Stimulated activated memory B cell treated with anti-CD40 and anti-IgM and Interleukin-4, amounts not matched to agents 10 μg/mL and 1 μg/mL and 100 μg/mL, for 72 hours (primary cell): ENCODE data around the gene NPHP4.

ENCODE experiments used
- ATAC-seq: fragments of 150-1000 bp; cut with Tn5 transposase; 2 replicates; pipeline ENCODE4 v1.10.0; 2021
- H3K27ac Mint-ChIP-seq: one replicate; pipeline ENCODE4 v1.8.0; 2022; ENCODE audit warnings: mild to moderate bottlenecking, mixed read lengths
- H3K27me3 Mint-ChIP-seq: one replicate; pipeline ENCODE4 v1.8.0; 2022; ENCODE audit warnings: mixed read lengths
- H3K36me3 Mint-ChIP-seq: one replicate; pipeline ENCODE4 v1.8.0; 2022; ENCODE audit warnings: mixed read lengths
- H3K4me1 Mint-ChIP-seq: one replicate; pipeline ENCODE4 v1.8.0; 2022; ENCODE audit warnings: mixed read lengths
- H3K4me3 Mint-ChIP-seq: one replicate; pipeline ENCODE4 v1.8.0; 2022; ENCODE audit warnings: mild to moderate bottlenecking, moderate library complexity, mixed read lengths
- H3K9me3 Mint-ChIP-seq: one replicate; pipeline ENCODE4 v1.8.0; 2022; ENCODE audit warnings: mixed read lengths

NPHP4 gene

DNA sequence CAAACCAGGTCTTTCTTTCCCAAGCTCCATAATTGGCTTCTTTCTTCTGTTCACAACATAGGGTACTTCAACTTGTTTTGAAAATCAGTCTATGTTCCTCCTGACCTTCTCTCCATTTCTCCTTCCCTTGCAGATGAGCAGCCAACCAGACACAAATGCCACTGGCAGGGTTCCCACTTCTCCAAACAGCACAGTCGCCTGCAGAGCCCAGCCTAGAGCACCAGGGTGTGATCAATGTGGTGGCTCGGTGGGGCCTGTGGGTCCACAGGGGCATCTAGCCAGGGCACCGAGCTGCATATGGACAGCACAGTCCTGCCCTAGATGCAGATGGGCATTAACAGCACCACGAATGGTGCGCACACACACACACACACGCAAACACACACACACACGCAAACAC is 112.8 kb downstream of the NPHP4 start:
- H3K36me3 Mint-ChIP-seq, result peaks cover 55% of the 10 kb centered on the region
- H3K4me1 Mint-ChIP-seq, result no peaks in the 10 kb centered on the region
- ATAC-seq, result no peak
- H3K27me3 Mint-ChIP-seq, result no peaks in the 10 kb centered on the region
- no peak overlapping the region for H3K4me3 Mint-ChIP-seq
- H3K27ac Mint-ChIP-seq, result no peak overlapping the region
- H3K9me3 Mint-ChIP-seq, result peaks cover 12% of the 10 kb centered on the region

DNA sequence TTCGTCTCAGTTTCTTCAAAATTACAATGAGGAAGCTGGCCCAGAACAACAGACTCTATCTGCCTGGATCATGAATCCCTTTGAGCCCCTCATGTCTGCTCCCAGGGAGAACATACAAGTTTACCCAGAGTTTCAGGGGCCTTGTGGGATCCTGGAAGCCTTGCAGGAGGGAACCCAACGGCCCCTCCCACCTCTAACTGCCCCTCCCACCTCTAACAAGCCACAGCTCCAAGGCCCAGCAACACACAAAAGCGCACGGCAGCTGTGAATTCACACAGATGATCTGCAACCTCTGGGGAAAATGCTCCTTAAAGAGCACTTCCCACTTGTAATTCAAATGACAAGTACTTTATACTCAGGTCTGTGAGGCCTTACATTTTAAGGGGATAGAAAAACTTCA is 113.3 kb downstream of the NPHP4 start:
- Mint-ChIP-seq H3K9me3 (peaks cover 12% of the 10 kb centered on the region), H3K4me3 (no peak overlapping the region), H3K4me1 (no peaks in the 10 kb centered on the region), H3K27ac (no peak overlapping the region), H3K27me3 (no peaks in the 10 kb centered on the region), H3K36me3 (peaks cover 59% of the 10 kb centered on the region)
- ATAC-seq, result no peak

DNA sequence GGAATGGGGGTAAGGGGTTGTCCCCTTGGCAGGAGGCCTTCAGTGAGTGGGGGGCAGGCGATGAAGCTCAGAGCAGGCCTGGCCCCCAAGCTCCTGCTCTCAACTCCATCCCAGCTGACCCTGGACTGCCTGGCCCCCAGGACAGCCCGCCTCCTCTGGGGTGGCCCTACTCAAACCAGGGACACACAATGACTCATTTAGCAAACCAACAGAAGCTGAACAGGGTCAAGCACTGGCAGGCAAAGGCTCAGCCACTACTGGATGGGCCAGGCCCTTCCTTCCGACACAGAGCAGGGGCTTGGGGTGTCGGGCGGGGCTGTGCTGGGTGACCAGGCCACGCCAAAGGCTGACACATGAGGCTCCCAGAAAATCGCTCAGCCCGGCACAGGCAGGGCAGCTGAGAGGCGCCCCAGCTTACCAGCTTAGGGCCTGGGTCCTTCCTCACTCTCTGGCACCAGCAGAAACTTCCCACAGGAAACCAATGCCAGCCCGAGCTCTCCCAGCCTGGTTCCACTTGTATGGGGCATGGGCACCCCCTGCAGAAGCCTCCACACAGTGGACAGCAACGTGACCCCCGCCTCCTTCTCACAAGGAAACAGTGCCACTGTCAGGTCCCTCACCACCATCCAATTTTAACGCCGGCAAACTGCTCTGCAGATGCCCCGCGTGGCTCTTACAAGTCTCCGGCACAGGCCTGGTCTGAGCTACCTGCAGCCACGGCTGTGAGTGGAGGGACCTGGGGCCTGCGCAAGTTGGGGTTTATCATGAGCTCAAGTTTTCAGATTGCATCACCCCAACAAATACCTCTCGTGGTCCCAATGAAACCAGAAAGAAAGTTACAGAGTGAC is 114.3 kb downstream of the NPHP4 start:
- ATAC-seq, result no peak
- Mint-ChIP-seq H3K27ac (no peak overlapping the region), H3K4me3 (no peak overlapping the region), H3K27me3 (no peaks in the 10 kb centered on the region), H3K36me3 (peaks cover 57% of the 10 kb centered on the region), H3K4me1 (no peaks in the 10 kb centered on the region), H3K9me3 (peaks cover 12% of the 10 kb centered on the region)

DNA sequence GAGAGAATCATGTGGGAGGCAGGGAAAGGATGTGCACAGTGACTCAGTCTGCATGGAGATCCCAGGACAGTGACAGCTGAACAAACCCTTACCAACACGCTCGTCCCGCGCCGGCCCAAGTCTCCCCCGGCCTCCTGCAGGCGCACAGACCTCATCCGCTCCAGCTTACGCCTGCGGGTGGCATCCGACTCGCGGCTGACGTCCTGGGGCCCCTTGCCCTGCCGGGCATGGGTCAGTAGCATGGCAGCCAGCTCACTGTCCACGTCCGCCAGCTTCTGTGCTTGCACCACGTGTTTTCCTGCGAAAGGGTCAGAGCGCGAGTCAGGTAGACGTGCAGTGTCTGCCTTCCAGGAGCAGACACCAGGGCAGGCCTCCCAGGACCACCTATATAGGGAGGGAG is 115.2 kb downstream of the NPHP4 start:
- Mint-ChIP-seq H3K4me3 (no peak overlapping the region), H3K4me1 (no peaks in the 10 kb centered on the region), H3K27ac (no peak overlapping the region), H3K9me3 (peaks cover 12% of the 10 kb centered on the region), H3K36me3 (peaks cover 49% of the 10 kb centered on the region), H3K27me3 (no peaks in the 10 kb centered on the region)
- ATAC-seq, result no peak

DNA sequence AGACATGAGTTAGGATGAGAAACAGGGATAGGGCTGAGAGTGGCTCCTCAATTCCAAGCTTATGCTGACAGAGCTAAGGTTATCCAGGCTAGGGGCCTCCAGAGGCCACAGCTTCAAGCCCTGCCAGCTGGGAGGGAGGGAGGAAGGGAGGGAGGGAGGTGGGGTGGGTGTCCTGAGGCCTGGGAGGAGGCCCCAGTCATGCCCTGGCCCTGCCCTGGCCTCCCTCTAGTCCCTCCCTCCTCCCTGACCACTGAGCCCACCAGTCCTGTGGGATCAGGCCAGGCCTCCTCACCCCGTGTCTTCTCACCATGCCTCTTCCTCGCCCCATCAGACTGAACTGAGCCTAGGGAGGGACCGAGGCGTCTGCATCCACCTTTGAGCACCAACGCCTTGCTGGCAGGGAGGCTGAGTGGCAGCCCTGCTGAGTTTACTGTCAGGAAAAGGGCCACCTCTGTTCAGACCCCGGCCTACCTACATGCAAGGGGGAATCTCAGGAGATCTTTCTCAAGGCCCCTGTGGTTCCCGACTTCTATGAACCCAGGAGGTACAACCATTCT is 116.1 kb downstream of the NPHP4 start:
- Mint-ChIP-seq H3K27me3 (no peaks in the 10 kb centered on the region), H3K4me1 (no peaks in the 10 kb centered on the region), H3K9me3 (peaks cover 12% of the 10 kb centered on the region), H3K4me3 (no peak overlapping the region), H3K36me3 (peaks cover 43% of the 10 kb centered on the region), H3K27ac (no peak overlapping the region)
- ATAC-seq, result no peak

DNA sequence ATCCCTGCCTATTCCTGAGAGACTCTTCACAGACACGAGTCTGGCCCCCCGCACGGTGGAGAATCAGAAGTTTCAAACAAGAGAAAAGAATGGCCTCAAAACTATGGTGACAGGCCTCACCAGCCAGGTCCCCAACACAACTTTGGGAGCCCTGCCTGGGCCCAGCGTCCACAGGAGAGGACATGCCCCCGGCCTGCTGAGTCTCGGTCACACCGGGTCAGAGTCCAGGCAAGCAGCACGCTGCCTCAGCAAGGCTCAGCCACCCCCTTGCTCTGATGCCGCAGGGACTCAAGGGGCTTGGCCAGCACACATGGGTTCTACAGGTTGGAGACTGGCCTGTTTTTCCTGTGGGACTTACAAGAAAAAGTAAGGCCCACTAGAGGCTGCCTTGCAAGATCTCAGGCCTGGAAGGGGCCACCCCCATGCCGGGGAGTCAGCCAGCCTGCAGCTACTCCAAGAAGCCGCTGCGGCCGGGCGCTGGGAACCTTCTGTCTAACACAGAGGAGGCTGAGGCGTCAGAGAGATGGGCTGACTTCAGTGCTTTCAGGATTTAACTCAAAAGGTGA is 116.8 kb downstream of the NPHP4 start:
- H3K27ac Mint-ChIP-seq, result no peak overlapping the region
- peaks cover 37% of the 10 kb centered on the region for H3K36me3 Mint-ChIP-seq
- ATAC-seq, result no peak

DNA sequence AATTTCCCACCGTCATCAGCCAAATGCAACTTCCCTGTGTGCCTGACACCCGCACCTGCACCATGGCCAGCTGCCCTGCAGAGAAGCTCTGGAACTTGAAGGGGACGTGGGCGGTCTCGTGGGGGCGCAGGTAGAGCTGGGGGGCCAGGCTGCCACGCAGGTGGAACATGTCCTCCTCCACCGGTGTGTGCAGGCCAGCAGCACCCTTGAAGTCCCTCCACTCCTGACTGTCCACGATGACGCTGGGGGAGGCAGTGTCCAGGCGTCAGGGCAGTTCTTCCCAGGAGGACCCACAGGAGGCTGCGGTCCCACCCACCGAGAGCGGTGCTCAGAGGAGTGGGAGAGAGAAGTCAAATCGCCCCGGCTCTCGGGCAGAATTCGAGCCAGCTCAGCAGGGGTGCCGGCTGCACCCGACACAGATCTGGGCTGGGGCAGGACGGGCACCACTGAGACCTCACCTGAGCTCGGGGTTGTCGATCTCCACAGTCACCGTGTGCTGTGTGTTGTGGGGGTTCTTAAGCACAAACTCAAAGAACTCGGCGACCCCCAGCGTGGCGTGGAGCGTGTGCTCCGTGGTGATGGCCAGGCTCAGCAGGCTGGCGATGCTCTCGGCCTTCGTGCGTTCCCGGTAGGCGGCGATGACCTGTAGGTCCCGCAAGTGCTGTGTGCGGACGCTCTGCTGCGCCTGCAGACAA is 117.7 kb downstream of the NPHP4 start:
- Mint-ChIP-seq H3K9me3 (peaks cover 4% of the 10 kb centered on the region), H3K27me3 (no peaks in the 10 kb centered on the region), H3K4me1 (no peaks in the 10 kb centered on the region), H3K27ac (no peak overlapping the region), H3K36me3 (peaks cover 33% of the 10 kb centered on the region), H3K4me3 (no peak overlapping the region)
- peak; percentile 17 for ATAC-seq

More for the DNA sequence above, 116.8 kb downstream of the NPHP4 start:
- peaks cover 12% of the 10 kb centered on the region for H3K9me3 Mint-ChIP-seq
- no peak overlapping the region for H3K4me3 Mint-ChIP-seq
- no peaks in the 10 kb centered on the region for H3K27me3 Mint-ChIP-seq
- H3K4me1 Mint-ChIP-seq, result no peaks in the 10 kb centered on the region

DNA sequence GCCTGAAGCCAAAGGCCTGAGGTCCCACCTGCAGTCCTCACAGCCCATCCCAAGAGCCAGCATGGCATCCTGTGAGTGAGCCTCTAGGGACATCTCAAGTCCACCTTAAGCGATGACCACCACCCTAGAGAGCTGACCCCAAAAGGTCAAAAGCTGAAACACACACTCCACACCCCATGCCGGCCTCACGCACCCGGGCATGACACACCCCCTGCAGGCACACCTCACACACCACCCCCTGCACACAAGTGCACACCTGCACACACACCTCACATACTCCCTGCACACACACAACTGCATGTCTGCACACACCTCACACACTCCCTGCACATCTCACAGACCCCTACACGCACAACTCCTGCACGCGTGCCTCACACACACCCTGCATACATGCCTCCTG is 118.7 kb downstream of the NPHP4 start:
- H3K27ac Mint-ChIP-seq, result no peak overlapping the region
- no peak for ATAC-seq
- H3K4me3 Mint-ChIP-seq, result no peak overlapping the region

DNA sequence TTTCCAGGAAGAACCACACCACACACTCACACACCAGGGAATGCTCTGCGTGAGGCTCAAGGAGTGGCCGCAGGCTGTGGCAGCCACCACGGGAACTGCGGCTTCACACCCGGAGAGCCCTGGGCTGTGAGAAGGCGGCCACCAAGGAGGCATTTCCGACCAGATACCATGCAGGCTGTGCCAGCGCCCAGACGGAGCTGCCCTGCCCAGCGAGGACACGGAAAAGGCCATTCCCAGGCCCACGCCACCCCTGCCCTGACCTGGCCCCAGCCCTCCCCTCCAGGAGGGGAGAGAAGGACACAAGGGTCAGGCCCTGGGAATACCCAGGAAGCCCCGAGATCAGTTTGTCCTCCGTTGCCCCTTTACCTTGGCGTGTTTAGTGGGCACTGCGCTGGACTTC is 119.3 kb downstream of the NPHP4 start:
- Mint-ChIP-seq H3K4me3 (no peak overlapping the region), H3K27me3 (no peaks in the 10 kb centered on the region), H3K27ac (no peak overlapping the region), H3K4me1 (no peaks in the 10 kb centered on the region), H3K36me3 (peaks cover 25% of the 10 kb centered on the region), H3K9me3 (peaks cover 6% of the 10 kb centered on the region)
- ATAC-seq, result no peak

More for the DNA sequence above, 118.7 kb downstream of the NPHP4 start:
- H3K36me3 Mint-ChIP-seq, result peaks cover 25% of the 10 kb centered on the region
- peaks cover 6% of the 10 kb centered on the region for H3K9me3 Mint-ChIP-seq
- no peaks in the 10 kb centered on the region for H3K4me1 Mint-ChIP-seq
- H3K27me3 Mint-ChIP-seq, result no peaks in the 10 kb centered on the region

DNA sequence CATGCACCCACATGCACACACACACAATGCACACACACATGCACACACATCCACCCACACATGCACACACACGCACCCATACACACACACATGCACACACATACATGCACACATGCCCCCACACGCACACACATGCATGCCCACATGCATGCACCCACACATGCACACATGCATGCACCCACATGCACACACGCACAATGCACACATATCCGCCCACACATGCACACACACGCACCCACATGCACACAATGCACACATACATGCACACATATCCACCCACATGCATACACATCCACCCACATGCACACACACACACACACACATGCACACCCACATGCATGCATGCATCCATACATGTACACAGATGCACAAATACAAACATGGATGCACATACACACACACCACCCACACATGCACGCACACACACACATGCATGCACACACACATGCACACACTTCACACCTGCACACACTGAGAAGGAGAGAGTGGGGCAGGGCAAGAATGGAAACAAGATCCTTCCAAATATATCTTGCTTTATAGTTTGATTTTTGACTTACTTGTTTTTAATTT is 123.2 kb downstream of the NPHP4 start:
- Mint-ChIP-seq H3K4me1 (no peaks in the 10 kb centered on the region), H3K4me3 (no peak overlapping the region), H3K27me3 (no peaks in the 10 kb centered on the region), H3K36me3 (peaks cover 12% of the 10 kb centered on the region), H3K27ac (no peak overlapping the region), H3K9me3 (peaks cover 6% of the 10 kb centered on the region)
- ATAC-seq, result no peak

DNA sequence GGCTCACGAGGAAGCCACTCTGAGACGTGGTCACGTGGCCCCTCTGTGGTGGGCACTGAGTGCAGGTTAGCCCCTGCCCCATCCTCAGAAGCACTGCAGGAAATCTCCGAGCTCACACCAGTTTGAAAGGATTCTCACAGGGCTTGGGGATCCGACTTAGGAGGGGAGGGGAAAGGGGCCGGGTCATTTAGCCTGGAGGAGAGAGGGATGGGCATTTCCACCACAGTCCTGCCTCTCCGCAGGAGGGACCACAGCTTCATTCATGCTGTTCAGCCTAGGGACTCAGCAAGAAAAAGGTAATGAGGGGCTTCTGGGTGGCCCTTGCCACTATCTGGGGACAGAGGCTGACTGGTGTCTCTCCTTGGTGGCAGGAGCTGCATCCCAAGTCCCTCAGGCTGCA is 126.5 kb downstream of the NPHP4 start:
- no peak overlapping the region for H3K4me3 Mint-ChIP-seq
- no peak overlapping the region for H3K27ac Mint-ChIP-seq
- H3K27me3 Mint-ChIP-seq, result no peaks in the 10 kb centered on the region
- H3K36me3 Mint-ChIP-seq, result peaks cover 6% of the 10 kb centered on the region
- ATAC-seq, result no peak
- peaks cover 6% of the 10 kb centered on the region for H3K9me3 Mint-ChIP-seq
- no peaks in the 10 kb centered on the region for H3K4me1 Mint-ChIP-seq

DNA sequence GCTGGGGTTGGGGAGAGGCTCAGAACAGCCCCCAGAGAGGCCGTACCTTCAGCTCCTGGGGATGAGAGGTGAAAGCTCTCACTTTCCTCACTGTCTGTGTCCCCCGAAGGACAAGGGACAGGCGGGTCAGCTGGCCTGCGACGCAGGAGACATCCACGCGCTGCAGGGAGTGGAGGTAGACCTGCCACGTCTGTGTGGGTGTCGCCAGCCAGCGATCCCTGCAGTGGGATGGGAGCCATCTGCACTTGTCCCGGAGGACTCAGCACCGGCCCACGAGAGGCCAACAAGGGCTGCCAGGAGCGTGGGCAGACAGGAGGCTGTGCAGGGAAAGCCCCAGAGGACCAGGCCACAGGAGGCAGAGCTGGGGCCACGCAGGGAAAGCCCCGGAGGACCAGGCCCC is 127.2 kb downstream of the NPHP4 start:
- Mint-ChIP-seq H3K9me3 (peaks cover 6% of the 10 kb centered on the region), H3K4me1 (no peaks in the 10 kb centered on the region), H3K27ac (no peak overlapping the region), H3K27me3 (no peaks in the 10 kb centered on the region), H3K4me3 (no peak overlapping the region), H3K36me3 (peaks cover 6% of the 10 kb centered on the region)
- no peak for ATAC-seq

DNA sequence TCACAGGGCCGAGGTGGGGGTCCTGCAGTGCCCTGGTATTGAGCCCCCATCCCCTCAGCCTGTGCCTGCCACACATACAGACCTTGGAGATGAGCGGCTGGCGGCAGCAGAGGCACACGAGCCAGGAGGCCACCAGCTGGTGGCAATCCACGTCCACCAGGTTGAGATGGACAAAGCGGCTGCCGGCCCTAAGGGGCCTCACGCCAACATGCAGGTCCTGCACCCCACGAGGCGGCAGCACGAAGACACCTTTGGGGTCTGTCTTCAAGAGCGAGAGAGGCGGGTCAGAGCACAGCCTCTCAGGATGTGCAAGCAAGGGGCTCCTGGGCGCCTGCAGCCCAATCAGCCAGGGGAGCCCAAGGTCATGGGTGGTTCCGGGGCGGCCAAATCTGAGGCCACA is 128.0 kb downstream of the NPHP4 start:
- H3K9me3 Mint-ChIP-seq, result peaks cover 6% of the 10 kb centered on the region
- no peaks in the 10 kb centered on the region for H3K4me1 Mint-ChIP-seq
- H3K4me3 Mint-ChIP-seq, result no peak overlapping the region
- H3K27ac Mint-ChIP-seq, result no peak overlapping the region
- H3K27me3 Mint-ChIP-seq, result no peaks in the 10 kb centered on the region
- ATAC-seq, result no peak
- no peaks in the 10 kb centered on the region for H3K36me3 Mint-ChIP-seq

DNA sequence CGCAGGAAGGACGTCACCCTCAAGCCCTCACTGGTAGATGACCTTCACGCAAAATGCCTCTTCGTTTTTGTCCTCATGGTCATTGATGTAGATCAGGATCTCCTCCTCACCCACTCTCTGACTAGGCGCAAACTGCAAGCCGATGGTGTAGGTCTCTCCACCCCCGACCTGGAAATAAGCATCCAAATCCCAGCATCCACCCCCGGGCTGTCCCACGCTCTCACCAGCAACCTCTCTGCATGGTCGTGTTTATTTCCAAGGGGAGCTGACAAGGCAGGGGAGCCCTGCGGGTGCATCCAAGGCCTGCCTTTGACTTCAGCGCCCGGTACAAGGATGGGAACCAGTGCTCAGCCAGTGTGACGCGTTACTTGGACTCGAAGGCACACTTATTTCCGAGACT is 129.0 kb downstream of the NPHP4 start:
- Mint-ChIP-seq H3K4me1 (no peaks in the 10 kb centered on the region), H3K4me3 (no peak overlapping the region), H3K27ac (no peak overlapping the region), H3K9me3 (no peaks in the 10 kb centered on the region), H3K36me3 (no peaks in the 10 kb centered on the region), H3K27me3 (no peaks in the 10 kb centered on the region)
- ATAC-seq, result no peak
